Transverse colon (tissue), 4 donors: Measurements from ENCODE around the gene ERCC6L.

Experiments used
- CTCF ChIP-seq, 5 experiments: fragments of 200-600 bp in 3 of 5; fragments of 450-650 bp in 2 of 5; sonication (generic) in 3 of 5; IDR thresholded peaks; 1 replicate in 2 of 5; 2 replicates in 3 of 5; pipeline ENCODE4 v1.5.1; 2016 to 2017; ENCODE audit warnings: antibody characterized with exemption in 5 of 5, inconsistent platforms in 3 of 5, mild to moderate bottlenecking in 2 of 5, moderate library complexity in 1 of 5
- POLR2A ChIP-seq: fragments of 450-650 bp; IDR thresholded peaks from one replicate; pipeline ENCODE4 v1.6.1; 2016; ENCODE audit warnings: antibody characterized with exemption, mild to moderate bottlenecking, moderate library complexity
- POLR2AphosphoS5 ChIP-seq, 3 donors: sonication (generic); formaldehyde crosslinking; IDR thresholded peaks; one replicate each; pipeline ENCODE4 v1.6.1; 2016; ENCODE audit warnings: antibody characterized with exemption in 3 of 3

GRCh38 chrX:72180539-72180938, 58.3 kb downstream of the ERCC6L start:
- TF ChIP-seq CTCF (IDR thresholded peaks at IDR 0.05) (no peak), POLR2A (no peak), POLR2AphosphoS5 (IDR thresholded peaks at IDR 0.05) (no peak)
